ENCODE results near the gene RGS17. TPM values are rescaled to one million over a fixed set of nuclear protein-coding genes. Genes with fewer than 3 reads are reported as not detected.

Gene RGS17
- total and polyA plus RNA-seq, 10 of the 15 experiments (the other 5 are each of a cell fraction or from before 2014, with no cell fraction given): 0.06 to 0.29 (median 0.14) TPM; not detected in 4

DNA sequence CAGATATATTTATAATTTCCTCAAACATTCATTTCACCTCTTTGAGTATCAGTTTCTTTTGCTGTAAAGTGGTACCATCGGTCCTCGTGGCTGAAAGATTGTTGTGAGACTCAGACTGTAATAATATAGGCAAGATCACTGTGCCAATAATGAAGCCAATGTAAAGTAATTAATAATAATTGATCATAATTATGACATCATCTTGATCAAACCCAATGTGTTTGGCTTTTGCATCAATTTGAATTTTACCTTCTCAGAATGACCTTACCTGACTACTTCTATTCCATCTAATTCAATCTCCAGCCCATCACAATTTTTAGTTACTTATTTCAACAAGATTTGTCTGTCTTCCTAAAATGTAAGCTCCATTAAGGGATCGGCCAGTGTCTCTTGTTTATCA, 112.7 kb downstream of the RGS17 start:
- no peaks in the 10 kb centered on the region for H3K36me3 ChIP-seq (ENCODE audit: control insufficient read depth in 2 of 2, insufficient read depth in 2 of 2, low read length in 1 of 2)
- POLR2A ChIA-PET: no interaction called here
- DNase-seq (ENCODE audit: low read depth, low spot score) (no peak), FAIRE-seq (no peak), ATAC-seq (no peak)
- H3K9me3 ChIP-seq (replicated peaks; ENCODE audit: control insufficient read depth, insufficient read depth, low read length): no peaks in the 10 kb centered on the region
- CTCF ChIA-PET: interaction anchor here (1.0 to 1.9 kb wide), 3 partner anchors 16 to 70 kb away, joined by 3 to 9 read pairs (median 3); no protein-coding TSS in a partner anchor
- no peaks in the 10 kb centered on the region for H3K79me2 ChIP-seq (ENCODE audit: control insufficient read depth, insufficient read depth, low read length)
- H3K27ac ChIP-seq (ENCODE audit: control insufficient read depth, insufficient read depth): no peak overlapping the region
- H3K4me3 ChIP-seq: no peak overlapping the region
- no peaks in the 10 kb centered on the region for H4K20me1 ChIP-seq (ENCODE audit: control insufficient read depth, insufficient read depth)
- RAD21 ChIA-PET (ENCODE audit: unreplicated experiment): no interaction called here
- no peak overlapping the region for H3K9ac ChIP-seq (ENCODE audit: control insufficient read depth, insufficient read depth, low read length)
- SMC1A ChIA-PET (ENCODE audit: uncharacterized antibody, unreplicated experiment): interaction anchor here (1.1 kb wide), 1 partner anchor 65 kb away, joined by 5 read pairs; no protein-coding TSS in a partner anchor
- no TSS peak for BruUV-seq (replicated peaks)
- H3K27me3 ChIP-seq (replicated peaks in 1 of 2; ENCODE audit: control insufficient read depth in 2 of 2, insufficient read depth in 2 of 2, low read length in 1 of 2): no peaks in the 10 kb centered on the region; a peak in 2 of 4 replicates
- no peak overlapping the region for H2AFZ ChIP-seq (ENCODE audit: control insufficient read depth, low read depth, low read length)
- H3K4me2 ChIP-seq (ENCODE audit: control insufficient read depth, insufficient read depth): no peak overlapping the region
- H3K4me1 ChIP-seq (ENCODE audit: control insufficient read depth, insufficient read depth, low read length): no peaks in the 10 kb centered on the region
- 54% methylated on average over 3 of the region's 3 CpGs for WGBS (ENCODE audit: insufficient coverage, insufficient replicate concordance, low lambda C conversion rate, missing lambda C conversion rate)
- intact Hi-C loops (cut with micrococcal nuclease; ENCODE audit: unreplicated experiment): no loop called here
- in situ Hi-C loops (cut with MboI): no loop called here
- no peak for TF ChIP-seq FOS (IDR thresholded peaks at IDR 0.05; ENCODE audit: borderline replicate concordance, extremely low read depth, insufficient read length)
- TF ChIP-seq TCF7 (IDR thresholded peaks at IDR 0.05; ENCODE audit: borderline replicate concordance): no peak
- no peak for TF ChIP-seq WRNIP1 (IDR thresholded peaks at IDR 0.05; ENCODE audit: borderline replicate concordance, low read depth, low read length)
- TF ChIP-seq HDAC6 (IDR thresholded peaks at IDR 0.05; ENCODE audit: unreplicated experiment): no peak
- TF ChIP-seq, protein P1, sequence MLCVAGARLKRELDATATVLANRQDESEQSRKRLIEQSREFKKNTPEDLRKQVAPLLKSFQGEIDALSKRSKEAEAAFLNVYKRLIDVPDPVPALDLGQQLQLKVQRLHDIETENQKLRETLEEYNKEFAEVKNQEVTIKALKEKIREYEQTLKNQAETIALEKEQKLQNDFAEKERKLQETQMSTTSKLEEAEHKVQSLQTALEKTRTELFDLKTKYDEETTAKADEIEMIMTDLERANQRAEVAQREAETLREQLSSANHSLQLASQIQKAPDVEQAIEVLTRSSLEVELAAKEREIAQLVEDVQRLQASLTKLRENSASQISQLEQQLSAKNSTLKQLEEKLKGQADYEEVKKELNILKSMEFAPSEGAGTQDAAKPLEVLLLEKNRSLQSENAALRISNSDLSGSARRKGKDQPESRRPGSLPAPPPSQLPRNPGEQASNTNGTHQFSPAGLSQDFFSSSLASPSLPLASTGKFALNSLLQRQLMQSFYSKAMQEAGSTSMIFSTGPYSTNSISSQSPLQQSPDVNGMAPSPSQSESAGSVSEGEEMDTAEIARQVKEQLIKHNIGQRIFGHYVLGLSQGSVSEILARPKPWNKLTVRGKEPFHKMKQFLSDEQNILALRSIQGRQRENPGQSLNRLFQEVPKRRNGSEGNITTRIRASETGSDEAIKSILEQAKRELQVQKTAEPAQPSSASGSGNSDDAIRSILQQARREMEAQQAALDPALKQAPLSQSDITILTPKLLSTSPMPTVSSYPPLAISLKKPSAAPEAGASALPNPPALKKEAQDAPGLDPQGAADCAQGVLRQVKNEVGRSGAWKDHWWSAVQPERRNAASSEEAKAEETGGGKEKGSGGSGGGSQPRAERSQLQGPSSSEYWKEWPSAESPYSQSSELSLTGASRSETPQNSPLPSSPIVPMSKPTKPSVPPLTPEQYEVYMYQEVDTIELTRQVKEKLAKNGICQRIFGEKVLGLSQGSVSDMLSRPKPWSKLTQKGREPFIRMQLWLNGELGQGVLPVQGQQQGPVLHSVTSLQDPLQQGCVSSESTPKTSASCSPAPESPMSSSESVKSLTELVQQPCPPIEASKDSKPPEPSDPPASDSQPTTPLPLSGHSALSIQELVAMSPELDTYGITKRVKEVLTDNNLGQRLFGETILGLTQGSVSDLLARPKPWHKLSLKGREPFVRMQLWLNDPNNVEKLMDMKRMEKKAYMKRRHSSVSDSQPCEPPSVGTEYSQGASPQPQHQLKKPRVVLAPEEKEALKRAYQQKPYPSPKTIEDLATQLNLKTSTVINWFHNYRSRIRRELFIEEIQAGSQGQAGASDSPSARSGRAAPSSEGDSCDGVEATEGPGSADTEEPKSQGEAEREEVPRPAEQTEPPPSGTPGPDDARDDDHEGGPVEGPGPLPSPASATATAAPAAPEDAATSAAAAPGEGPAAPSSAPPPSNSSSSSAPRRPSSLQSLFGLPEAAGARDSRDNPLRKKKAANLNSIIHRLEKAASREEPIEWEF (IDR thresholded peaks at IDR 0.05; ENCODE audit: insufficient replicate concordance, low read depth, low read length): no peak
- TF ChIP-seq RCOR1 (conservative IDR thresholded peaks at IDR 0.05; ENCODE audit: low read depth, low read length): no peak
- TF ChIP-seq, protein P2, sequence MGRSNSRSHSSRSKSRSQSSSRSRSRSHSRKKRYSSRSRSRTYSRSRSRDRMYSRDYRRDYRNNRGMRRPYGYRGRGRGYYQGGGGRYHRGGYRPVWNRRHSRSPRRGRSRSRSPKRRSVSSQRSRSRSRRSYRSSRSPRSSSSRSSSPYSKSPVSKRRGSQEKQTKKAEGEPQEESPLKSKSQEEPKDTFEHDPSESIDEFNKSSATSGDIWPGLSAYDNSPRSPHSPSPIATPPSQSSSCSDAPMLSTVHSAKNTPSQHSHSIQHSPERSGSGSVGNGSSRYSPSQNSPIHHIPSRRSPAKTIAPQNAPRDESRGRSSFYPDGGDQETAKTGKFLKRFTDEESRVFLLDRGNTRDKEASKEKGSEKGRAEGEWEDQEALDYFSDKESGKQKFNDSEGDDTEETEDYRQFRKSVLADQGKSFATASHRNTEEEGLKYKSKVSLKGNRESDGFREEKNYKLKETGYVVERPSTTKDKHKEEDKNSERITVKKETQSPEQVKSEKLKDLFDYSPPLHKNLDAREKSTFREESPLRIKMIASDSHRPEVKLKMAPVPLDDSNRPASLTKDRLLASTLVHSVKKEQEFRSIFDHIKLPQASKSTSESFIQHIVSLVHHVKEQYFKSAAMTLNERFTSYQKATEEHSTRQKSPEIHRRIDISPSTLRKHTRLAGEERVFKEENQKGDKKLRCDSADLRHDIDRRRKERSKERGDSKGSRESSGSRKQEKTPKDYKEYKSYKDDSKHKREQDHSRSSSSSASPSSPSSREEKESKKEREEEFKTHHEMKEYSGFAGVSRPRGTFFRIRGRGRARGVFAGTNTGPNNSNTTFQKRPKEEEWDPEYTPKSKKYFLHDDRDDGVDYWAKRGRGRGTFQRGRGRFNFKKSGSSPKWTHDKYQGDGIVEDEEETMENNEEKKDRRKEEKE (IDR thresholded peaks at IDR 0.05): no peak
- no peak for TF ChIP-seq RAD51 (IDR thresholded peaks at IDR 0.05)
- TF ChIP-seq, protein P3, sequence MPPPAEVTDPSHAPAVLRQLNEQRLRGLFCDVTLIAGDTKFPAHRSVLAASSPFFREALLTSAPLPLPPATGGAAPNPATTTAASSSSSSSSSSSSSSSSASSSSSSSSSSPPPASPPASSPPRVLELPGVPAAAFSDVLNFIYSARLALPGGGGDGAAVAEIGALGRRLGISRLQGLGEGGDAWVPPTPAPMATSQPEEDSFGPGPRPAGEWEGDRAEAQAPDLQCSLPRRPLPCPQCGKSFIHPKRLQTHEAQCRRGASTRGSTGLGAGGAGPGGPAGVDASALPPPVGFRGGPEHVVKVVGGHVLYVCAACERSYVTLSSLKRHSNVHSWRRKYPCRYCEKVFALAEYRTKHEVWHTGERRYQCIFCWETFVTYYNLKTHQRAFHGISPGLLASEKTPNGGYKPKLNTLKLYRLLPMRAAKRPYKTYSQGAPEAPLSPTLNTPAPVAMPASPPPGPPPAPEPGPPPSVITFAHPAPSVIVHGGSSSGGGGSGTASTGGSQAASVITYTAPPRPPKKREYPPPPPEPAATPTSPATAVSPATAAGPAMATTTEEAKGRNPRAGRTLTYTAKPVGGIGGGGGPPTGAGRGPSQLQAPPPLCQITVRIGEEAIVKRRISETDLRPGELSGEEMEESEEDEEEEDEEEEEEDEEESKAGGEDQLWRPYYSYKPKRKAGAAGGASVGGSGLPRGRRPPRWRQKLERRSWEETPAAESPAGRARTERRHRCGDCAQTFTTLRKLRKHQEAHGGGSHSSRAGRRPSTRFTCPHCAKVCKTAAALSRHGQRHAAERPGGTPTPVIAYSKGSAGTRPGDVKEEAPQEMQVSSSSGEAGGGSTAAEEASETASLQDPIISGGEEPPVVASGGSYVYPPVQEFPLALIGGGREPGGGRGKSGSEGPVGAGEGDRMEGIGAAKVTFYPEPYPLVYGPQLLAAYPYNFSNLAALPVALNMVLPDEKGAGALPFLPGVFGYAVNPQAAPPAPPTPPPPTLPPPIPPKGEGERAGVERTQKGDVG (CRISPR knock-in tag; IDR thresholded peaks at IDR 0.05): no peak
- TF ChIP-seq, protein P4, sequence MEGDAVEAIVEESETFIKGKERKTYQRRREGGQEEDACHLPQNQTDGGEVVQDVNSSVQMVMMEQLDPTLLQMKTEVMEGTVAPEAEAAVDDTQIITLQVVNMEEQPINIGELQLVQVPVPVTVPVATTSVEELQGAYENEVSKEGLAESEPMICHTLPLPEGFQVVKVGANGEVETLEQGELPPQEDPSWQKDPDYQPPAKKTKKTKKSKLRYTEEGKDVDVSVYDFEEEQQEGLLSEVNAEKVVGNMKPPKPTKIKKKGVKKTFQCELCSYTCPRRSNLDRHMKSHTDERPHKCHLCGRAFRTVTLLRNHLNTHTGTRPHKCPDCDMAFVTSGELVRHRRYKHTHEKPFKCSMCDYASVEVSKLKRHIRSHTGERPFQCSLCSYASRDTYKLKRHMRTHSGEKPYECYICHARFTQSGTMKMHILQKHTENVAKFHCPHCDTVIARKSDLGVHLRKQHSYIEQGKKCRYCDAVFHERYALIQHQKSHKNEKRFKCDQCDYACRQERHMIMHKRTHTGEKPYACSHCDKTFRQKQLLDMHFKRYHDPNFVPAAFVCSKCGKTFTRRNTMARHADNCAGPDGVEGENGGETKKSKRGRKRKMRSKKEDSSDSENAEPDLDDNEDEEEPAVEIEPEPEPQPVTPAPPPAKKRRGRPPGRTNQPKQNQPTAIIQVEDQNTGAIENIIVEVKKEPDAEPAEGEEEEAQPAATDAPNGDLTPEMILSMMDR (IDR thresholded peaks at IDR 0.05 in 2 of 3, conservative IDR thresholded peaks at IDR 0.05 in 1 of 3; ENCODE audit: control insufficient read depth in 2 of 3, extremely low read depth in 1 of 3, insufficient read depth in 1 of 3, low read depth in 3 of 3, low read length in 3 of 3): no peak
